HG02571 (cell line): ENCODE measurements around the gene UNC119B.
A peak's percentile ranks its signal among the peaks of the same experiment; 100 is the strongest.

Source experiments
- ATAC-seq: cut with Tn5 transposase; IDR thresholded peaks from one replicate; pipeline ENCODE4 v1.9.1; 2021; ENCODE audit warnings: mild to moderate bottlenecking, moderate library complexity; ENCODE audit not compliant: unreplicated experiment

The UNC119B gene

DNA sequence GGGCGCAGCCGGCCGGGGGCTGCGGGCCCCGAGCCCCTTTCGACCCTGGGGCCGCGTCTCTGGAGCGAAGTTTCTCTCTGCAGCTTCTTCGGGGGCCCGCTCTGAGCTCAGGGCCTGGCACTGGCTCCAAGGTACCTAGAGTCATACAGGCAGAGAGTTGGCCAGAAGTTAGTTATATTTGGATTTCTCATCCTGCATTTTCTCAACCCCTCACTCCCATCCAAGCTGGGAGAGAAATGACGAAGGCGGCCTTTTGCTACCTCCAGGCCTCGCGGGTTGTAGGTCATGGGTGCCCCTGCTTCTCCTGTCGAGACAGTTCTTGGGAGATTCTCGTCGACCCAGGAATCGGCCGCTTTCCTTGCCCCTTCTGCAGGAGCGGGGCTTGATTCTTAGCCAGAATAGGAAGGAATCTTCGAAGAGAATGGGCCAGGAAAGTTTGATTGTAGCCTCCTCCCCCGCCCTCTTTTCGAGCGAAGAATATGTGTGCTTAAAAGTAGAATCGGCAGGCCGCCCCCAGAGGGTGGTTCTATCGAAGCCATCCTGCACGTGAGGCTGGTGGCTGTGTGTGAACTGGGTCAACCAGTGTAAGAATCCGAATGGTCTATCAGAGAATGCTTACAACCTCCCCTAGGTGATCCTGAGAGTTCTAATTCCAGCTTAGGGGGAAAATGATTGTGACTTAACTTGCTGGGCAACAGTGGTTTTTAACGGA is 22.5 kb upstream of the UNC119B start:
- no peak for ATAC-seq

GRCh38 chr12:120688527-120689071 is 21.7 kb upstream of the UNC119B start:
- no peak for ATAC-seq

DNA sequence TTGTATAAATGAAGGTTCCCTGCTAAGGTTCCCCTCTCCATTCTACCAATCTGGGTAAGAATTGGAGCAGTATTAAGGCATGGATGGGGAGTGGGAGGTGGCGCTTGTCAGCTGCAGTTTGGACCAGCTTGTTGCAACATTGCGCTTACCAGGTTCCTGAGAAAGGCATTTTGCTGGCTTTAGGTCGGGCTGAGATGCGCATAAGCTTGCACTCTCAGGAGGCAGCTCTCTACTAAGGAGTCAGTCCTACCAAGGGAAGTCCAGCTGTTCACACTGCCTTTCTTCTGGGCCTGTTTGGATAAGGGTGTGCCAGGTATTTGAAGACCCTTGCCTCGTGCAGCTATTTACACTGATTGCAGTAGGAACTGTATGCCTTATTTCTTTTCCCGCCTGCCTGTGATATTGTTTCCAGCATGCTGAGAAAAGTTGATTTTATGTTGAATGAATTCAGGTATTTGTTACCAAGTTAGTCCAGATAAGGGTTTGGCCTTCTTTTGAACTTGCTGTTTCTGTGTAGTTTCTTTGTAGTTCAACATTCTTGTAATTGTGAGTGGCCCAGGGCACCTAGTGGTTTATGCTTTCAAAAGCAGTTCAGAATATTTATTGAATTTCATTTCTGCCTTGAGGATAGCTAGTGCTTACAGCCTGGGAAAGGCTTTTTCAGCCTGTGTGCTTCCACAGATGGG is 20.7 kb upstream of the UNC119B start:
- ATAC-seq, result no peak

- no peak for ATAC-seq
These were observed 20.2 kb upstream of the UNC119B start for GRCh38 chr12:120690083-120690450.

DNA sequence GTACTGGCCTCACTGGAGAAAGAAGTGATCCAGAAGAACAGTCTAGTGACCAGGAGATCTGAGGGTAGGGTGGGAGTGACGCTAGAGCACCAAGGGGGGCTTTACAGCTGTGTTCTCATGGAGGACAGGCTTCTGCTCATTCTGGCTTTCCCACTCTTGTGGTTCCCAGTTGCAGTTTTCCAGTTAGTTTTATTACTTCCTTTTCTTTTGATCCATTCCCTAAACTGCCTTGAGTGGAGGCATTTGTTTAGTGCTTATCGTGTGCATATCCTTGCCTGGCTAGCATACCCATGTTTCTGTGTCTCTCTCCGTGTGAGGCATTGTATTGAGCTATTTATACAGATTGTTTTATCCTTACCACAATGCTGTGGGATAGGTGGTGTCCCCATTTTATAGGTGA is 19.3 kb upstream of the UNC119B start:
- ATAC-seq, result no peak

- no peak for ATAC-seq
These were observed 17.7 kb upstream of the UNC119B start for GRCh38 chr12:120692524-120693033.

DNA sequence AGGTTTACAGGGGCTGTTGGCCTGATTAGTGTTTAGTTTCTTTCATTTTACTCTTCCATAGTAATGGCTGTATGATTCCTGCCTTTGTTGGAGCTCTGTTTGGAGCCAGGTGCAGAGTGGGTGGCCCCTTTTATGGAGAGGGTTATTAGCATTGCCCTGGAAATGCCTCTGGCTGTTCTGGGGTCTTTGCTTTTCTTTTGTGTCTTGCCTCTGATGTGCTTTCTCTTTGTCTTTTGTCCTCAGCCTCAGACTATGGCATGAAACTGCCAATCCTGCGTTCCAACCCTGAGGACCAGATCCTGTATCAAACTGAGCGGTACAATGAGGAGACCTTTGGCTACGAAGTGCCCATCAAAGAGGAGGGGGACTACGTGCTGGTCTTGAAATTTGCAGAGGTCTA is 16.4 kb upstream of the UNC119B start:
- no peak for ATAC-seq

DNA sequence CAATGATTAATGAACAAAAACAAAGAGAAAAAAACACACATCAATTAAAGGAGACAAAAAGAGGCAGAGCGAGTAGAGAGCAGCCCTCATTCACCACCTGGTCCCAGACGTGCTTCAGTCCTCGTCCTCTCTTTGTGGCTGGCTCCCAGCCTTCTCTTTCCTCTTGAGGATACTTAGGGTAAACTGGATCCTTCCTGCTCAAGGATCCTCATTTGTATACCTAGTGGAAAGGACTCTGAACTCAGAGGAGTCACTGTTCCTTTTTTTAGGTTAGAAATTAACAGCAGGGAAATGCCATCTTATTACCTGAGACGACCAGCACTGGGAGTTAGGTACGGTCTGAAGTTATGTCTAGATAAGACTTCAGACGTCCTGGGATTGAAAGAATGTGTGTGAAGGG is 13.6 kb upstream of the UNC119B start:
- ATAC-seq, result no peak

DNA sequence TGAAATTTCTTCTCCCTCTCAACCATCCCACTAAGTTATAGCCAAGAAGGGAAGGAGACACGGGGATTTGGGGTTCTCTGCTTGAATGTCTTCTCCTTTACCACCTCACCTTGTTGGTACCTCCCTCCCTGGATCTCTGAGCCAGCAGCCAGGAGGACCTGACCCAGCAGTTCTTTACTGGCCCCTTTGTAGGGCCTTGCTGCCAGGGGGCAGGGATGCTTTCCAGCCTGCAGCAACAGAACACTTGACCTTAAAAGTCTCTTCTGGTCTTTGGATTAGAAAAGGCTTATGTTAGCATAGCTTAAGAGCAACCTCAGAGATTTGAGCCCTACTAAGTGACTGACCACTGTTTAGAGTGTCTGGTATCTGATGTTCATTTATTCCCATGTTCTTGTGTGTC is 12.9 kb upstream of the UNC119B start:
- ATAC-seq, result no peak

- no peak for ATAC-seq
These were observed 11.6 kb upstream of the UNC119B start for GRCh38 chr12:120698665-120699064.

DNA sequence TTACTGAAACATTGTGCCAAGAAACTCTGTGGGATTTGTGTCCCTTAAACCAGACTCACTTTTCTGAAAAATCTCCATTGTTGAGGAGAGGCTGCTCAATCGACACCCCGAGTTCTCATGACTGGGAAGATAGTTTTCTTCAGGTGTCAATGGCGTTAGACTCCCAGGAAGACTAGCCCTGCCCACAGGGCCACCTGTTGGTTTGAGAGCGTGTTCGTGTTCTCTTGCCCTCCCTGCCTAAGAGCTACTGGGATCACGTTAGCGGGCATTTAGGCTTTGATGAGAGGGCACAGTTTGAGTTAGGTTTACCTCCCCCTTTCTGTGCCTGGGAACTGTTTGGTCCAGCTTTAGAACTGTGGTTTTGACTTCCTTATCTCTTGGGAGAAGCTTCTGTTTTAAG is 10.7 kb upstream of the UNC119B start:
- no peak for ATAC-seq

DNA sequence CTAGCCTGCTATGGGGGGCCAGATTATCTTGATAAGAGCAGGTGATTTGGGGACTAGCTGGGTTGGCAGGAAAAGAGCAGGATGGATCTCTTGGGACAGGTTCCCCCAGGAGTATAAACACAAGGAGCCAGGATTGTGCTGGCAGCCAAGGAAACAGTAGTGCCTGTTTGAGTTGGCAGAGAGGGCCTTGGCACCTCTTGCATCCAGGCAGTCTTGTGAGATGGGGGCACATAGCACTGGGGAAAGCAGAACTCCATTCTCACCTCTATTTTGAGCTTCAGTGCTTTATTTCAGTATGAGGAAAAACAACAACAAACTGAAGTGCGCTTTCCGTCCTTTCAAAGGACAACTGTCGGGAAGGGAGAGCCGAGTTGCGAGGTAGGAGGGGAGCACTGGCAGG is 9.4 kb upstream of the UNC119B start:
- ATAC-seq, result no peak

GRCh38 chr12:120702637-120703036 is 7.6 kb upstream of the UNC119B start:
- ATAC-seq, result no peak

- no peak for ATAC-seq
These were observed 6.8 kb upstream of the UNC119B start for GRCh38 chr12:120703311-120703942.

DNA sequence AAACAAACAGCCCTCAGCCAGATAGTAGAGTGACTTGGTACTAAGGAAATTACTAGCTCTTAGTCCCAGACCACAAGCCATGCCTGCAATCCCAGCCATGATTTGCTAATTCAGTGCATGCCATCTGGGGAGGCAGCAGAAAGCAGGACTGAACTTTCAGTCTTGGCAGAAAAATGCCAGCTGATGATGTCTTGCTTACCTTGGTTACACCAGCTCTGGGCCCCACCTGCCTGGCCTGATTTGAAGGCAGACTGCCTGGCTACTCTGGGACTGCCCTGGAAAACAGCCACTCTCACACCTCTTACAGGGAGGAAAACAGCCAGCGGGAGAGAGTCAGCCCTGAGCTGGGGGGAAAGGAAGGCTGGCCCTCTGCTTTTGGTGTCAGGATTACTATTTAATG is 4.6 kb upstream of the UNC119B start:
- ATAC-seq, result no peak

DNA sequence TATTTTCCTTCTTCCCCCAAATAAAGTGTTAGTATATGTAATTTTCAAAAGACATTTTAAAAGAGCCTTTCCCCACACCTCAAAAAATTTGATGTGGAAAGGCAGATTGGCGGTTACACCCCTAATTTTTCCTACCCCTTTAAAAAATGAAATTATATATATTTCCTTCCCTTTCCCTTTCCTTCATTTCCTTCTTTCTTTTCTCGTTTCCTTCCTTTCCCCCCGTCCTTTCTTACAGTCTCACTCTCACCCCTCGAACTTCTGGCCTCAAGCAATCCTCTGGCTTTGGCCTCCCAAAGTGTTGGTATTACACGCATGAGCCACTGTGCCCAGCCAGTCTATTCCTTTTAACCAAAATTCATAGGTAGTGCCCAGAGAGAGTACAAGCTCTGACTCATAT is 4.2 kb upstream of the UNC119B start:
- no peak for ATAC-seq

- ATAC-seq, result no peak
These were observed 1.6 kb upstream of the UNC119B start for GRCh38 chr12:120708651-120709050.

DNA sequence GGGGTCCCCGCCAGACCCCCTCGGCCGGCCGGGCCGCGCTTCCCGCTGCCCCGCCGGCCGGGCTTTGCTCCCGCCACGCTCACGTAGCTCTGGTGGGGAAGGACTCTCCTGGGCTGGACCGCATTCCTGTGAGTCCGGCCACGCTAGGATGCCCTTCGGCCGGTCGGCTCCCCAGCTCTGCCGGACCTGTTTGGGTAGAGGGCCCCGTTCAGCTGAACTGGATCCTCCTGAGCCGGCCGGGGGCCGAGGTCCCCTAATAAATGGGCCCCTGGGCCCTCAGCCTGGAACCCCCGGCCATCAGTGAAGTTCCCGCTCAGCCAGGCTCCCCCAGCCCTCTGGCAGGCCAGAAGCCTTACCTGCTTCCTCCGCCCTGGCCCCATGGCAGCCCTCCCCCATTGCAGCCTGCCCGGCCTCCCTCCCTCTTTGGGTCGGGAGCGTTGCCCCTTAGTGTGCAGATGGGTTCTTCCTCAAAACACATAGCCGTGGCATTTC is 593 bp downstream of the UNC119B start:
- peak; percentile 34 for ATAC-seq

GRCh38 chr12:120711411-120711810 is 1.2 kb downstream of the UNC119B start:
- no peak for ATAC-seq

DNA sequence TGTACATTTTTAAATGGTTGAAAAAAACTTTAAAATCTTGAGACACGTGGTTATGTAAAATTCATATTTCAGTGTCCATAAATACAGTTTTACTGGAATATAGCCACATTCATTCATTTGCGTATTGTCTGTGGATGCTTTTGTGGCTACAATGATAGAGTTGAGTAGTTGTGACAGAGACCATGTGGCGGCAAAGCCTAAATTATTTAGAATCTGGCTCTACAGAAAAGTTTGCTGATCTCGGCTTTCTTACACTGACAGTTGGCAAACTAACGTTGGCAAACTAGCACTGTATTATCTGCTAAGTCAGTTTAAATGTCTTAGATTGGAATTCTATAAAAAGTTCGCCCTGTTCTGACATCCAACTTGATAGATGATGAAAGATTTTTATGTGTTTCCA is 2.4 kb downstream of the UNC119B start:
- no peak for ATAC-seq

DNA sequence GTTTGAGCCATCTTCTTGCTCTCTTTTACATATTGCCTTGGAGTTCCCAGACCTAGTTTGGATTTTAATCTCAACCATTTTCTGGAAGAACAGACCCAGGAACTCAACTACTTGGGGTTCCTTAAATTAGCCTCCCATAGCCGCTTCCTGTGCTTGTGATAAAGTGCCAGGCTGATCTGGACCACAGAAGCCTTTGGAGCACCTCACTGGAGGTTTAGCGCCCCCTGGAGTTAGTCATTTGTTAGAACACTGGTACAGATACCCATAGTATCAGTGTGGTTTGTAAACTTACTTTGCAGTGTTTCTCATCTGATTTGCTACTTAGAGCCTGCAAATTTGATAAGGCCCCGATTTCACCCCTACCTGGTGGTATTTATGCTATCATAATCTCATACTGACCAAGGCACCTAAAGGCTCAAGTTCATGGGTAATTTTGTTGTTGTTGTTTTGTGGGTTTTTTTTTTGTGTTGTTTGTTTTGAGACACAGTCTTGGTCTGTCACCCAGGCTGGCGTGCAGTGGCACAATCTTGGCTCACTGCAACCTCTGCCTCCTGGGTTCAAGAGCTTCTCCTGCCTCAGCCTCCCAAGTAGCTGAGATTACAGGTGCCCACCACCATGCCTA is 3.7 kb downstream of the UNC119B start:
- ATAC-seq, result no peak
